IMR-90 (cell line): Measurements from ENCODE around the gene NES. TPM values are rescaled to one million over a fixed set of nuclear protein-coding genes. Genes with fewer than 3 reads are reported as not detected.

Experiments
- ATAC-seq: fragments of 200-7000 bp; cut with Tn5 transposase; 2 replicates; pipeline ENCODE4 v1.9.1; 2020; ENCODE audit warnings: low read depth, mild to moderate bottlenecking, moderate library complexity
- BruUV-seq: library from RNA; stranded (reverse); fragments of 400-500 nt; replicated peaks from 2 replicates; lab custom pipeline; 2021; lab: Mats Ljungman, UMichigan
- CTCF ChIA-PET: fragments of 300-600 bp; formaldehyde crosslinking; extraction: SDS; loops from one replicate; lab custom pipeline; 2021; ENCODE audit warnings: antibody characterized with exemption; lab: Yijun Ruan, JAX
- POLR2A ChIA-PET: fragments of 300-600 bp; sonication (Branson Sonifier 250); formaldehyde crosslinking; loops from one replicate; lab custom pipeline; 2022; ENCODE audit warnings: antibody characterized with exemption; ENCODE audit not compliant: unreplicated experiment; lab: Charles Lee
- DNase-seq: peaks from one replicate; pipeline ENCODE4 v3.0.0; 2013
- H2AFZ ChIP-seq: replicated peaks from 2 replicates; pipeline ENCODE3; 2013; ENCODE audit warnings: low read length, mild to moderate bottlenecking; ENCODE audit not compliant: poor library complexity
- H2AK5ac ChIP-seq: 2 replicates; pipeline ENCODE4 v1.6.1; 2013; ENCODE audit warnings: low read depth, low read length, inconsistent platforms
- H2AK9ac ChIP-seq: replicated peaks from 2 replicates; pipeline ENCODE3; 2013; ENCODE audit warnings: mild to moderate bottlenecking, low read depth, low read length, moderate library complexity; ENCODE audit not compliant: poor library complexity
- H2BK120ac ChIP-seq: 2 replicates; pipeline ENCODE4 v1.6.1; 2013; ENCODE audit warnings: low read depth, low read length, inconsistent platforms
- H2BK15ac ChIP-seq: 3 replicates; pipeline ENCODE4 v1.6.1; 2013; ENCODE audit warnings: low read depth, low read length, inconsistent platforms
- H2BK20ac ChIP-seq: 2 replicates; pipeline ENCODE4 v1.6.1; 2013; ENCODE audit warnings: low read depth, mild to moderate bottlenecking, inconsistent platforms, low read length, moderate library complexity
- H2BK5ac ChIP-seq: 2 replicates; pipeline ENCODE4 v1.6.1; 2013; ENCODE audit warnings: mild to moderate bottlenecking, low read depth, low read length, inconsistent platforms; ENCODE audit not compliant: poor library complexity, severe bottlenecking
- H3K14ac ChIP-seq: replicated peaks from 2 replicates; pipeline ENCODE4 v1.6.1; 2013; ENCODE audit warnings: low read depth, low read length, inconsistent platforms
- H3K18ac ChIP-seq: 2 replicates; pipeline ENCODE4 v1.6.1; 2013; ENCODE audit warnings: low read depth, low read length, control low read depth
- H3K23ac ChIP-seq: 2 replicates; pipeline ENCODE4 v1.6.1; 2013; ENCODE audit warnings: low read depth, low read length, inconsistent platforms
- H3K27ac ChIP-seq: 2 replicates; pipeline ENCODE4 v1.5.1; 2013; ENCODE audit warnings: mild to moderate bottlenecking, control low read depth, low read length; ENCODE audit not compliant: insufficient read depth
- H3K27me3 ChIP-seq: 2 replicates; pipeline ENCODE4 v1.6.1; 2013; ENCODE audit warnings: low read length; ENCODE audit not compliant: control insufficient read depth, insufficient read depth
- H3K36me3 ChIP-seq: 2 replicates; pipeline ENCODE4 v1.6.1; 2013; ENCODE audit warnings: low read length, mixed read lengths; ENCODE audit not compliant: control insufficient read depth, insufficient read depth
- H3K4ac ChIP-seq: 2 replicates; pipeline ENCODE4 v1.6.1; 2013; ENCODE audit warnings: low read depth, low read length, inconsistent platforms
- H3K4me1 ChIP-seq: 2 replicates; pipeline ENCODE4 v1.6.1; 2013; ENCODE audit warnings: low read length, mixed read lengths; ENCODE audit not compliant: control insufficient read depth, insufficient read depth
- H3K4me2 ChIP-seq: 2 replicates; pipeline ENCODE4 v1.6.1; 2013; ENCODE audit warnings: low read depth, mild to moderate bottlenecking, control low read depth, low read length, moderate library complexity
- H3K4me3 ChIP-seq: 2 replicates; pipeline ENCODE4 v1.5.1; 2013; ENCODE audit warnings: low read depth, mild to moderate bottlenecking, control low read depth, low read length, moderate library complexity; ENCODE audit not compliant: insufficient read depth
- H3K56ac ChIP-seq: 2 replicates; pipeline ENCODE4 v1.6.1; 2013; ENCODE audit warnings: low read length, inconsistent platforms; ENCODE audit not compliant: insufficient read depth; ENCODE audit errors: extremely low read depth
- H3K79me1 ChIP-seq, 2 experiments: 2 replicates each; pipeline ENCODE4 v1.6.1; 2013; ENCODE audit warnings: low read length in 2 of 2, inconsistent platforms in 1 of 2, low read depth in 1 of 2
- H3K9ac ChIP-seq: 2 replicates; pipeline ENCODE4 v1.6.1; 2013; ENCODE audit warnings: low read depth, low read length, control low read depth
- H3K9me1 ChIP-seq: 2 replicates; pipeline ENCODE4 v1.6.1; 2013; ENCODE audit warnings: low read length, inconsistent platforms; ENCODE audit not compliant: insufficient read depth
- H3K9me3 ChIP-seq: 2 replicates; pipeline ENCODE4 v1.6.1; 2013; ENCODE audit warnings: low read length; ENCODE audit not compliant: control insufficient read depth, insufficient read depth
- H4K20me1 ChIP-seq: 2 replicates; pipeline ENCODE4 v1.6.1; 2013; ENCODE audit warnings: low read length, inconsistent platforms; ENCODE audit not compliant: insufficient read depth
- H4K5ac ChIP-seq: 2 replicates; pipeline ENCODE4 v1.6.1; 2013; ENCODE audit warnings: mild to moderate bottlenecking, low read depth, low read length, control low read depth
- H4K8ac ChIP-seq, 2 experiments: 2 replicates each; pipeline ENCODE4 v1.6.1; 2013; ENCODE audit warnings: low read depth in 2 of 2, low read length in 2 of 2, control low read depth in 1 of 2, inconsistent platforms in 1 of 2
- H4K91ac ChIP-seq: 2 replicates; pipeline ENCODE4 v1.6.1; 2013; ENCODE audit warnings: low read depth, low read length, inconsistent platforms; ENCODE audit not compliant: insufficient read depth
- CEBPB ChIP-seq: IDR thresholded peaks from 2 replicates; pipeline ENCODE4 v1.6.1; 2012; ENCODE audit warnings: low read depth, low read length, improper control_type of control experiment
- CHD1 ChIP-seq: IDR thresholded peaks from 2 replicates; pipeline ENCODE4 v1.6.1; 2012; ENCODE audit warnings: low read depth, low read length, improper control_type of control experiment
- FOS ChIP-seq: fragments of 150-350 bp; IDR thresholded peaks from 2 replicates; pipeline ENCODE4 v1.6.1; 2016; ENCODE audit warnings: low read depth, low read length
- MAFK ChIP-seq: IDR thresholded peaks from 2 replicates; pipeline ENCODE4 v1.6.1; 2012; ENCODE audit warnings: low read depth, low read length, improper control_type of control experiment
- MAZ ChIP-seq: IDR thresholded peaks from 2 replicates; pipeline ENCODE4 v1.6.1; 2012; ENCODE audit warnings: low read depth, mild to moderate bottlenecking, low read length, improper control_type of control experiment, moderate library complexity, borderline replicate concordance
- MXI1 ChIP-seq: IDR thresholded peaks from 2 replicates; pipeline ENCODE4 v1.6.1; 2012; ENCODE audit warnings: low read depth, mild to moderate bottlenecking, low read length, moderate library complexity, borderline replicate concordance
- NFE2L2 ChIP-seq: fragments of 150-350 bp; IDR thresholded peaks from 2 replicates; pipeline ENCODE4 v1.6.1; 2016; ENCODE audit warnings: low read depth, mild to moderate bottlenecking, low read length
- POLR2A ChIP-seq: IDR thresholded peaks from 2 replicates; pipeline ENCODE4 v1.6.1; 2012; ENCODE audit warnings: mild to moderate bottlenecking, low read depth, low read length
- RAD21 ChIP-seq: IDR thresholded peaks from 2 replicates; pipeline ENCODE4 v1.6.1; 2012; ENCODE audit warnings: low read length, improper control_type of control experiment
- WGBS, 2 experiments: methylation state at CpG; one replicate each; pipeline versions ENCODE4 v1.1.5 to v1.1.7; 2013; ENCODE audit warnings: missing lambda C conversion rate in 2 of 2; ENCODE audit not compliant: insufficient read length in 1 of 2; ENCODE audit errors: extremely low coverage in 2 of 2; 5-methylcytosine and 5-hydroxymethylcytosine counted together
- dilution Hi-C: fragments of 300-500 bp; cut with HindIII; formaldehyde crosslinking; loops from one replicate; pipeline ENCODE4 v1.14.3; 2018; ENCODE audit warnings: low sequenced_read_pairs; ENCODE audit not compliant: unreplicated experiment
- in situ Hi-C: fragments of 300-500 bp; cut with MboI; formaldehyde crosslinking; loops from 3 replicates; pipeline ENCODE4 v1.14.3; 2019; ENCODE audit warnings: low sequenced_read_pairs, inconsistent platforms, mixed read lengths
- intact Hi-C: fragments of 100-400 bp; cut with micrococcal nuclease; formaldehyde crosslinking; loops from 2 replicates; pipeline ENCODE4 v1.10.0; 2022
- polyA plus RNA-seq, 3 experiments: library from polyadenylated mRNA; depleted of rRNA; stranded (reverse); fragments of >200 nt; gene quantifications; 2 replicates each; pipeline ENCODE4 v1.2.3, GENCODE V29; 2012; ENCODE audit warnings: low replicate concordance in 1 of 3
- total RNA-seq: library from RNA; depleted of rRNA; stranded (reverse); fragments of >200 nt; gene quantifications from 2 replicates; pipeline ENCODE4 v1.2.3, GENCODE V29; 2012
- TF ChIP-seq, protein P1 (sequence below): fragments of 150-350 bp; IDR thresholded peaks from 2 replicates; pipeline ENCODE4 v1.6.1; 2016; ENCODE audit warnings: low read depth, mild to moderate bottlenecking, low read length, moderate library complexity, borderline replicate concordance
- TF ChIP-seq, protein P2 (sequence below): fragments of 150-350 bp; IDR thresholded peaks from 2 replicates; pipeline ENCODE4 v1.6.1; 2017; ENCODE audit warnings: mild to moderate bottlenecking, antibody characterized with exemption, low read length, low read depth

The NES gene
- total and polyA plus RNA-seq, 2 of the 4 experiments (the other 2 are of a cell fraction): 25.3 to 40.1 TPM

DNA sequence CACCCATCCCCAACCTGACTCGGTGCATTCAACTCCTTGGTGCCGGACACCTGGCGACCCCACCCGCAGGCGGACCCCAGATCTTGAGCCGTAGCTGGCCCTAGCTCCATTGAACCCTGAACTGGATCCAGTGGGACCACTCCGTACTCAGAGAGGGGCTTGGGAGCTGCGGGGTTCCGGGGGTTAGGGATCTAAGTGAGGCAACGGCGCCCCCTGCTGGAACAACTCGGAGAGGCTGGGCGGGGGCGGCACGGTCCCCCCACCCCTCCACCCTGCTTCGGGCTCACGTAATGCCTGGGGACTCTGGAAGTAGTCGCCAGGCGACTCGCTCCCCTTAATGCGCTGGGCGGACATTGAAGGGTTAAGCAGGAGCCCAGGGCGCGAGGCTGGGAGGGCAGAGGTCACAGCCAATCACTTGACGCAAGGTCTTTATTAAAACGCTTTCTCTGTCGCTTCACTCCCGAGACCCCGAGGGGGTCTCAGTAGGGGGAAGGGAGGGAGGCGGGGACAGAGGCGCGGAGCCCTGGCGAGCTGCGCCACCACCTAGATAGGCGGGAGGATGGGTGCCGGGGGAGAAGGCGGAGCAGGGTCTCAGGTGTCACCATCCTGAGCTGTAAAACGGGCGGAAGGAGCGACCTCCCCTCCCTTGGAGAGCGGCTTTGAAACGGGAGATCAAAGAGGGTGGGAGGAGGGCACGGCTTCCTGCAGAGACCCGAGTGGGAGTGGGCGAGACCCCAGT, 28.9 kb upstream of the NES start (continued):
- TF ChIP-seq, protein P1, sequence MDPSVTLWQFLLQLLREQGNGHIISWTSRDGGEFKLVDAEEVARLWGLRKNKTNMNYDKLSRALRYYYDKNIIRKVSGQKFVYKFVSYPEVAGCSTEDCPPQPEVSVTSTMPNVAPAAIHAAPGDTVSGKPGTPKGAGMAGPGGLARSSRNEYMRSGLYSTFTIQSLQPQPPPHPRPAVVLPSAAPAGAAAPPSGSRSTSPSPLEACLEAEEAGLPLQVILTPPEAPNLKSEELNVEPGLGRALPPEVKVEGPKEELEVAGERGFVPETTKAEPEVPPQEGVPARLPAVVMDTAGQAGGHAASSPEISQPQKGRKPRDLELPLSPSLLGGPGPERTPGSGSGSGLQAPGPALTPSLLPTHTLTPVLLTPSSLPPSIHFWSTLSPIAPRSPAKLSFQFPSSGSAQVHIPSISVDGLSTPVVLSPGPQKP: no peak

- POLR2A ChIA-PET: no interaction called here
- TF ChIP-seq NFE2L2 (no peak), FOS (no peak), MAFK (no peak), RAD21 (no peak), CEBPB (no peak), MXI1 (no peak), POLR2A (no peak), CHD1 (no peak; the same call in 1 of the 2 replicates), MAZ (no peak)
- TF ChIP-seq, protein P2, sequence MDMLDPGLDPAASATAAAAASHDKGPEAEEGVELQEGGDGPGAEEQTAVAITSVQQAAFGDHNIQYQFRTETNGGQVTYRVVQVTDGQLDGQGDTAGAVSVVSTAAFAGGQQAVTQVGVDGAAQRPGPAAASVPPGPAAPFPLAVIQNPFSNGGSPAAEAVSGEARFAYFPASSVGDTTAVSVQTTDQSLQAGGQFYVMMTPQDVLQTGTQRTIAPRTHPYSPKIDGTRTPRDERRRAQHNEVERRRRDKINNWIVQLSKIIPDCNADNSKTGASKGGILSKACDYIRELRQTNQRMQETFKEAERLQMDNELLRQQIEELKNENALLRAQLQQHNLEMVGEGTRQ: no peak
- TF ChIP-seq, protein P1: no peak
Measured at GRCh38 chr1:156705321-156705917, 28.2 kb upstream of the NES start, which contains the start of gene CRABP2. CRABP2 (minus strand) TSS chr1:156705583; CDS start chr1:156705446, 137 bp downstream.

More at GRCh38 chr1:156705321-156705917, 28.2 kb upstream of the NES start, which contains the start of gene CRABP2:
- H3K79me1 ChIP-seq: no peaks in the 10 kb centered on the region
- peak within 1 kb of the TSS; percentile 90 for H2AK9ac ChIP-seq
- peak within 1 kb of the TSS; percentile 78; the same call in 1 of the 2 replicates for H4K91ac ChIP-seq
- H3K23ac ChIP-seq: no peak within 1 kb of the TSS; the same call in 1 of the 2 replicates
- H3K56ac ChIP-seq: no peak within 1 kb of the TSS
- H2BK15ac ChIP-seq: peak within 1 kb of the TSS; percentile 83; the same call in 2 of the 3 replicates
- H2BK20ac ChIP-seq: peak within 1 kb of the TSS; percentile 59
- peak within 1 kb of the TSS; percentile 80 for H2BK120ac ChIP-seq
- no TSS peak for BruUV-seq
- H4K8ac ChIP-seq: peak within 1 kb of the TSS; percentile 77 to 88
- peak within 1 kb of the TSS; percentile 10 for H3K27ac ChIP-seq
- H4K5ac ChIP-seq: peak within 1 kb of the TSS; percentile 73
- peak within 1 kb of the TSS; percentile 81 for H3K4ac ChIP-seq
- CTCF ChIA-PET: interaction anchor here (0.6 to 6.9 kb wide), 4 partner anchors 15 to 46 kb away, joined by 3 to 54 read pairs (median 4); partner anchors contain the start of gene HDGF
- ATAC-seq: peak; percentile 7
- peak within 1 kb of the TSS; percentile 47; the same call in 1 of the 2 replicates for H3K14ac ChIP-seq
- no peak within 1 kb of the TSS for H2BK5ac ChIP-seq
- peaks cover 44% of the 10 kb centered on the region for H3K4me1 ChIP-seq
- dilution Hi-C loops (no loop called here), in situ Hi-C loops (no loop called here), intact Hi-C loops (loop anchor here (1.0 kb wide), 1 partner anchor 16 kb away; no protein-coding TSS in a partner anchor)
- H3K9me1 ChIP-seq: peaks cover 3% of the 10 kb centered on the region; the same call in 1 of the 2 replicates
- no peaks in the 10 kb centered on the region for H3K36me3 ChIP-seq
- peak within 1 kb of the TSS; percentile 35 for H3K9ac ChIP-seq
- H3K18ac ChIP-seq: peak within 1 kb of the TSS; percentile 48; the same call in 1 of the 2 replicates
- peak within 1 kb of the TSS; percentile 15; the same call in 1 of the 2 replicates for H3K4me3 ChIP-seq
- peak within 1 kb of the TSS; percentile 81 for H3K4me2 ChIP-seq
- no peak for DNase-seq
- peak within 1 kb of the TSS; percentile 91 for H2AK5ac ChIP-seq
- no peaks in the 10 kb centered on the region for H3K9me3 ChIP-seq
- H2AFZ ChIP-seq: peak within 1 kb of the TSS; percentile 90
- H3K27me3 ChIP-seq: peaks cover 5% of the 10 kb centered on the region
- 0% methylated on average over 7 of the region's 42 CpGs; no CpG with 5 or more reads in 1 of the 2 experiments for WGBS, 2 experiments
- no peaks in the 10 kb centered on the region for H4K20me1 ChIP-seq
